Astrocyte (in vitro differentiated cells and primary cell): ENCODE measurements around the gene SETD2. TPM values are rescaled to one million over a fixed set of nuclear protein-coding genes. Genes with fewer than 3 reads are reported as not detected.
A peak's percentile ranks its signal among the peaks of the same experiment; 100 is the strongest.

Source experiments
- DNase-seq: peaks from one replicate; pipeline ENCODE4 v3.0.0-alpha.2; 2010; ENCODE audit warnings: low read depth
- FAIRE-seq: peaks from 2 replicates; lab custom pipeline; 2011; peaks lifted over from hg19 to GRCh38; lab: Jason Lieb, UNC
- H2AFZ ChIP-seq: 2 replicates; pipeline ENCODE4 v1.6.0; 2012; ENCODE audit warnings: low read depth, low read length, inconsistent platforms
- H3K27ac ChIP-seq: 2 replicates; pipeline ENCODE4 v1.5.1; 2011; ENCODE audit warnings: low read depth, low read length, inconsistent platforms
- H3K27me3 ChIP-seq: 2 replicates; pipeline ENCODE4 v1.6.0; 2011; ENCODE audit warnings: low read length, inconsistent platforms; ENCODE audit not compliant: insufficient read depth
- H3K36me3 ChIP-seq: 2 replicates; pipeline ENCODE4 v1.5.1; 2011; ENCODE audit warnings: low read length, inconsistent platforms; ENCODE audit not compliant: insufficient read depth
- H3K4me1 ChIP-seq: 2 replicates; pipeline ENCODE4 v1.5.1; 2011; ENCODE audit warnings: low read length, inconsistent platforms; ENCODE audit not compliant: insufficient read depth
- H3K4me2 ChIP-seq: 2 replicates; pipeline ENCODE4 v1.6.0; 2012; ENCODE audit warnings: low read length, inconsistent platforms
- H3K4me3 ChIP-seq: 2 replicates; pipeline ENCODE4 v1.5.1; 2011; ENCODE audit warnings: low read depth, mild to moderate bottlenecking, low read length, inconsistent platforms; ENCODE audit not compliant: insufficient read depth
- H3K79me2 ChIP-seq: 2 replicates; pipeline ENCODE4 v1.6.0; 2012; ENCODE audit warnings: mild to moderate bottlenecking, low read length, inconsistent platforms; ENCODE audit not compliant: insufficient read depth
- H3K9ac ChIP-seq: 2 replicates; pipeline ENCODE4 v1.6.0; 2012; ENCODE audit warnings: mild to moderate bottlenecking, low read length, inconsistent platforms
- H3K9me3 ChIP-seq: 2 replicates; pipeline ENCODE4 v1.5.1; 2012; ENCODE audit warnings: low read depth, mild to moderate bottlenecking, low read length, inconsistent platforms; ENCODE audit not compliant: insufficient read depth
- H4K20me1 ChIP-seq: 2 replicates; pipeline ENCODE4 v1.6.0; 2012; ENCODE audit warnings: low read length, inconsistent platforms; ENCODE audit not compliant: insufficient read depth
- H3K27ac Mint-ChIP-seq: one replicate; pipeline ENCODE4 v1.8.0; 2021; ENCODE audit warnings: mild to moderate bottlenecking, mixed read lengths; ENCODE audit not compliant: unreplicated experiment
- H3K27me3 Mint-ChIP-seq: one replicate; pipeline ENCODE4 v1.8.0; 2021; ENCODE audit warnings: low read depth, mixed read lengths; ENCODE audit not compliant: unreplicated experiment
- H3K36me3 Mint-ChIP-seq: one replicate; pipeline ENCODE4 v1.8.0; 2021; ENCODE audit warnings: low read depth, mixed read lengths; ENCODE audit not compliant: unreplicated experiment
- H3K4me1 Mint-ChIP-seq: one replicate; pipeline ENCODE4 v1.8.0; 2021; ENCODE audit warnings: low read depth, mixed read lengths; ENCODE audit not compliant: unreplicated experiment
- H3K4me3 Mint-ChIP-seq: one replicate; pipeline ENCODE4 v1.8.0; 2021; ENCODE audit warnings: mild to moderate bottlenecking, moderate library complexity, mixed read lengths; ENCODE audit not compliant: unreplicated experiment
- H3K9me3 Mint-ChIP-seq: one replicate; pipeline ENCODE4 v1.8.0; 2021; ENCODE audit warnings: mild to moderate bottlenecking, mixed read lengths; ENCODE audit not compliant: unreplicated experiment
- EZH2 ChIP-seq: IDR thresholded peaks from 2 replicates; pipeline ENCODE4 v1.6.1; 2012; ENCODE audit warnings: mild to moderate bottlenecking, low read length, inconsistent platforms; ENCODE audit not compliant: insufficient read depth
- total RNA-seq: library from RNA; stranded (reverse); gene quantifications from 2 replicates; pipeline ENCODE4 v1.2.1, GENCODE V29; 2021
- TF ChIP-seq, protein P1 (sequence below): IDR thresholded peaks from 2 replicates; pipeline ENCODE4 v1.5.1; 2011; ENCODE audit warnings: low read depth, mild to moderate bottlenecking, inconsistent platforms, low read length, moderate library complexity; ENCODE audit not compliant: insufficient read depth

The SETD2 gene
- total RNA-seq, 1 donor from 2014 or later, result 46.5 TPM

DNA sequence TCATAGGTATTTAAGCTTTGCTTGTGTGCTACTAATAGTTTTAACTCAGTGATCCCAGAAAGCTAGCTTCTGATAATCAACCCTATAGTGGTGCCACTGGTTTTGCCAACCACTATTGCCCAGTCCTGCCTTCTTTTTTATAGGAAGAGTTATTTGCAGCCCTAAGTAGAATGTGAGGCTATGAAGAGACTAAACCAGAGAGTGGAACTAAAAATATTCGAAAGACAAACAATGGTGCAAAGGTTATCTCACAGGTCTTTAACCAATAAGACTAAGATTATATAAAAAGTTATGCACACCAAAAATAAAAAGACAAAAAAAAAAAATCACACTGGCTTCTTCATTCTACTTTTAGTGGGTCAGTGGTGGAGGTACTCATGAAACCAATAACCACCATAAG lies 98.9 kb downstream of the SETD2 start:
- Histone ChIP-seq H3K9ac (no peak overlapping the region), H3K4me2 (no peak overlapping the region), H3K79me2 (peaks cover 65% of the 10 kb centered on the region), H2AFZ (no peak overlapping the region), H3K9me3 (no peaks in the 10 kb centered on the region), H3K36me3 (peaks cover 29% of the 10 kb centered on the region), H3K27ac (no peak overlapping the region), H3K27me3 (no peaks in the 10 kb centered on the region), H3K4me3 (no peak overlapping the region), H3K4me1 (no peaks in the 10 kb centered on the region), H4K20me1 (peaks cover 61% of the 10 kb centered on the region)
- DNase-seq, result no peak
- Mint-ChIP-seq H3K27me3 (no peaks in the 10 kb centered on the region), H3K36me3 (peaks cover 10% of the 10 kb centered on the region), H3K4me1 (no peaks in the 10 kb centered on the region), H3K9me3 (no peaks in the 10 kb centered on the region), H3K27ac (no peak overlapping the region), H3K4me3 (no peak overlapping the region)
- FAIRE-seq, result no peak
- no peak for TF ChIP-seq EZH2
- TF ChIP-seq, protein P1, sequence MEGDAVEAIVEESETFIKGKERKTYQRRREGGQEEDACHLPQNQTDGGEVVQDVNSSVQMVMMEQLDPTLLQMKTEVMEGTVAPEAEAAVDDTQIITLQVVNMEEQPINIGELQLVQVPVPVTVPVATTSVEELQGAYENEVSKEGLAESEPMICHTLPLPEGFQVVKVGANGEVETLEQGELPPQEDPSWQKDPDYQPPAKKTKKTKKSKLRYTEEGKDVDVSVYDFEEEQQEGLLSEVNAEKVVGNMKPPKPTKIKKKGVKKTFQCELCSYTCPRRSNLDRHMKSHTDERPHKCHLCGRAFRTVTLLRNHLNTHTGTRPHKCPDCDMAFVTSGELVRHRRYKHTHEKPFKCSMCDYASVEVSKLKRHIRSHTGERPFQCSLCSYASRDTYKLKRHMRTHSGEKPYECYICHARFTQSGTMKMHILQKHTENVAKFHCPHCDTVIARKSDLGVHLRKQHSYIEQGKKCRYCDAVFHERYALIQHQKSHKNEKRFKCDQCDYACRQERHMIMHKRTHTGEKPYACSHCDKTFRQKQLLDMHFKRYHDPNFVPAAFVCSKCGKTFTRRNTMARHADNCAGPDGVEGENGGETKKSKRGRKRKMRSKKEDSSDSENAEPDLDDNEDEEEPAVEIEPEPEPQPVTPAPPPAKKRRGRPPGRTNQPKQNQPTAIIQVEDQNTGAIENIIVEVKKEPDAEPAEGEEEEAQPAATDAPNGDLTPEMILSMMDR, result no peak

DNA sequence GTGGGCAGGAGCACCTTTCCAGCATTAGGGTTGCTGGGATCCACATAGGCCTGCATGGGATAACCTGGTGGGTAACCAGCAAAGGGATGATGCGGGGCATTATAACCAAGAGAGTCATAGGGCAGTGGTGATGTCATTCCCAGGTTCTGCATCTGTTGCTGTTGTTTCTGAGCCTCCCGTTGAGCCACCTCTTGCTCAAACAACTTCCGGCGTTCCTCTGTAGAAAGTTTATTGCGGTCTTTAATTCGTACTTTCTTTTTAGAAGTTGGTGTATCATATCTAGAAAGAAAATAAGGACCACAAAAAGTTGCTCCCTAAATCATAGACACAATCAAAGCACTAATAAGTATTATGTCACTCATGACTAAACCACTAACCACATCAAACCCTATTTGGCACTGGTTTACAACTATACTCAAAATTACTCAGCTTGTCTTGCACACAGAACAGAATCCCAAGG lies 106.7 kb downstream of the SETD2 start:
- no peak overlapping the region for H3K4me3 Mint-ChIP-seq
- no peaks in the 10 kb centered on the region for H3K9me3 Mint-ChIP-seq
- no peak overlapping the region for H3K4me2 ChIP-seq
- no peak overlapping the region for H3K27ac ChIP-seq
- peaks cover 71% of the 10 kb centered on the region for H4K20me1 ChIP-seq
- DNase-seq, result peak; percentile 69
- peaks cover 19% of the 10 kb centered on the region for H3K36me3 ChIP-seq
- no peak overlapping the region for H3K4me3 ChIP-seq
- H3K4me1 Mint-ChIP-seq, result peaks cover 10% of the 10 kb centered on the region
- no peak overlapping the region for H2AFZ ChIP-seq
- FAIRE-seq, result no peak
- no peaks in the 10 kb centered on the region for H3K4me1 ChIP-seq
- H3K9ac ChIP-seq, result no peak overlapping the region
- no peak for TF ChIP-seq EZH2
- TF ChIP-seq, protein P1, result no peak
- H3K27me3 ChIP-seq, result no peaks in the 10 kb centered on the region
- peaks cover 56% of the 10 kb centered on the region for H3K79me2 ChIP-seq
- H3K9me3 ChIP-seq, result no peaks in the 10 kb centered on the region
- H3K27ac Mint-ChIP-seq, result peak overlapping the region; percentile 35
- H3K27me3 Mint-ChIP-seq, result no peaks in the 10 kb centered on the region
- peaks cover 9% of the 10 kb centered on the region for H3K36me3 Mint-ChIP-seq

DNA sequence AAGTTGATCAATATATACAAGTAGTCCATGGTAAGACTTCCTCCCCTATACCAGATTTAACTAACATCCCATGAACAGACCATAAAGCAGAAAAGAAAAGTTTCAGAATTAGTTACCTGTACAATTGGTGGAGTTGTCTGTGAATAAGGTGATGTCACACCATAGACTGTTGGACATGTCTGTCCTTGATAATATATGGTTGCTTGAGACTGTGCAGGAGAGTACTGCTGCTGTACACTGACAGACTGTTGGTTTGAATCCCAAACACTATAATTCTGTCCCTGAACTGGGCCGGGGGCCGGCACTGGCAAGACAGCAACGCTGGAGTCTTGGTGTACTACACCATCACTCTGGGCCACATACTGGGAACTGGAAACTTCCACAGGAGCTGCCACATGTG lies 107.2 kb downstream of the SETD2 start:
- Mint-ChIP-seq H3K36me3 (peaks cover 7% of the 10 kb centered on the region), H3K27ac (peak overlapping the region; percentile 35), H3K4me1 (peaks cover 10% of the 10 kb centered on the region), H3K27me3 (no peaks in the 10 kb centered on the region), H3K9me3 (no peaks in the 10 kb centered on the region), H3K4me3 (no peak overlapping the region)
- Histone ChIP-seq H2AFZ (no peak overlapping the region), H3K36me3 (peaks cover 16% of the 10 kb centered on the region), H3K4me1 (no peaks in the 10 kb centered on the region), H3K4me3 (no peak overlapping the region), H3K27me3 (no peaks in the 10 kb centered on the region), H3K27ac (no peak overlapping the region), H3K4me2 (no peak overlapping the region), H3K9ac (no peak overlapping the region), H3K9me3 (no peaks in the 10 kb centered on the region), H4K20me1 (peaks cover 72% of the 10 kb centered on the region), H3K79me2 (peaks cover 53% of the 10 kb centered on the region)
- TF ChIP-seq, protein P1, result no peak
- no peak for TF ChIP-seq EZH2
- no peak for DNase-seq
- FAIRE-seq, result no peak
